B cell (primary cell): ENCODE data around the gene PUS10.

Source experiments
- CTCF ChIP-seq: fragments of 200-600 bp; IDR thresholded peaks from one replicate; pipeline ENCODE4 v1.8.0; 2022; ENCODE audit warnings: antibody characterized with exemption, mild to moderate bottlenecking
- EZH2 ChIP-seq: IDR thresholded peaks from 2 replicates; pipeline ENCODE4 v1.6.1; 2012; ENCODE audit warnings: borderline replicate concordance, low read depth, mild to moderate bottlenecking, moderate library complexity, low read length; ENCODE audit not compliant: insufficient read depth, poor library complexity, severe bottlenecking

GRCh38 chr2:60954139-60954538, 63.9 kb downstream of the PUS10 start:
- TF ChIP-seq CTCF (no peak), EZH2 (no peak)
